Osteoblast (primary cell): Measurements from ENCODE around the gene PRKAG1. TPM values are rescaled to one million over a fixed set of nuclear protein-coding genes. Genes with fewer than 3 reads are reported as not detected.
"Not testable (repeated sequence)": the region's sequence is repeated elsewhere in the genome, so short reads cannot be mapped to it uniquely, and the experiment has no call there.

Experiments
- DNase-seq: peaks from one replicate; pipeline ENCODE4 v3.0.0; 2011; ENCODE audit warnings: low spot score, mixed read lengths; ENCODE audit not compliant: insufficient read length; ENCODE audit errors: missing footprints
- H2AFZ ChIP-seq: 2 replicates; pipeline ENCODE4 v1.6.0; 2011; ENCODE audit warnings: mild to moderate bottlenecking, low read length
- H3K27ac ChIP-seq: 2 replicates; pipeline ENCODE4 v1.5.1; 2011; ENCODE audit warnings: mild to moderate bottlenecking, low read depth, low read length, moderate library complexity
- H3K27me3 ChIP-seq: 2 replicates; pipeline ENCODE4 v1.6.0; 2012; ENCODE audit warnings: mild to moderate bottlenecking, control low read depth, inconsistent platforms, low read length, moderate library complexity; ENCODE audit not compliant: insufficient read depth
- H3K36me3 ChIP-seq: 2 replicates; pipeline ENCODE4 v1.5.1; 2011; ENCODE audit warnings: mild to moderate bottlenecking, low read length, control low read depth, moderate library complexity; ENCODE audit not compliant: insufficient read depth
- H3K4me1 ChIP-seq: 2 replicates; pipeline ENCODE4 v1.5.1; 2011; ENCODE audit warnings: mild to moderate bottlenecking, low read length, control low read depth, moderate library complexity; ENCODE audit not compliant: insufficient read depth
- H3K4me2 ChIP-seq: 2 replicates; pipeline ENCODE4 v1.6.0; 2011; ENCODE audit warnings: mild to moderate bottlenecking, low read length; ENCODE audit not compliant: insufficient read depth
- H3K4me3 ChIP-seq: fragments of 200-600 bp; sonication (generic); 3 replicates; pipeline ENCODE4 v1.5.1; 2012; ENCODE audit warnings: mild to moderate bottlenecking, low read length, inconsistent platforms; ENCODE audit not compliant: insufficient read depth
- H3K79me2 ChIP-seq: 2 replicates; pipeline ENCODE4 v1.6.0; 2012; ENCODE audit warnings: mild to moderate bottlenecking, low read length, control low read depth, inconsistent platforms; ENCODE audit not compliant: insufficient read depth
- H3K9me3 ChIP-seq: 2 replicates; pipeline ENCODE4 v1.5.1; 2011; ENCODE audit warnings: low read depth, low read length, control low read depth
- H4K20me1 ChIP-seq: 2 replicates; pipeline ENCODE4 v1.6.0; 2012; ENCODE audit warnings: mild to moderate bottlenecking, low read length, control low read depth; ENCODE audit not compliant: insufficient read depth
- total RNA-seq: library from RNA; depleted of rRNA; stranded (reverse); fragments of >200 nt; gene quantifications from 2 replicates; pipeline ENCODE4 v1.2.3, GENCODE V29; 2012
- TF ChIP-seq, protein P1 (sequence below): IDR thresholded peaks from 2 replicates; pipeline ENCODE4 v1.5.1; 2011; ENCODE audit warnings: mild to moderate bottlenecking, low read depth, low read length, moderate library complexity; ENCODE audit errors: extremely low read depth

Gene PRKAG1
- 81.3 and 89.0 TPM in 2 replicates for total RNA-seq

DNA sequence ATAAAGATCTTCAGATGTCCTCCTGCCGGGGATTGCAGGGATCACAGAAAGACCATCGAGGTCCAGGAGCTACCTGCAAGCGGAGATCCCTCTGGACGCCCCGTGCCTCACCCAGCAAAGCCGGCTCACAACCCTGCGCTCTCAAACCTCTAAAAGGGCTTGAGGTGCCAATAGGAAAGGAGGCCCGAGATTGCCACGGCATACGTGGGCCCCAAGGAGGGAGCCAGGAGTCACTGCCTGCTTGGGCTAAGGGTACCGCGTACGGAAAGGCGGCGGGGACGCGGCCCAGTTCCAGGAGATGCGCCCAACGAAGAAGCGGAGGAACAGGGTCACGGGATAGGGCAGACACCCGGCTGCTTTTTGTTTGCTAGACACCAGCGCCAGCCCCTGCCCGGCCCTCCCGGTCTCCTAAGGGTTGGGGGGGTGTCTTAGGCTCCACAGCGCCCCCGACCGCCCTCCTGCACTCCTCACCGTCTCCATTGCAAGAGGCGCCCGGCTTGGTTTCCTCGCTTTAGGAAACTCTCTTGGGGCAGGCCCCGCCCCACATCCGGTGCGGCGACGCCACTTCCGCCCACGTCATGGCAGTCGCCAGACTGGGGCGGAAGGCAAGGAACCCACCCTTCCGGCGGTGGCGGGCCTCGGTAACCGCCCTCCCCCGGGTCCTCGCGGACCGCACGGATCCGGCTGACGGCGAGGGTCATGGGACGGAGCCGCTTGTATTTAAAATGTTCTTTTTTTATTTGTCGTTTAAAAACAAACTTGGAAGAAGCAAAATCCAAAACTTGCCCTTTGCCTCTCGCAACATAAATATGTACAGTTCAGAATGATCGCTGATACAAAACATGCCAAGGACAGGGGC lies at the start of gene PRKAG1:
TSS of gene PRKAG1 (minus strand) at position 516 of the 859 bp plus-strand sequence. CDS start at position 480, 36 bp downstream.
- Histone ChIP-seq H2AFZ (peak within 1 kb of the TSS; percentile 72), H3K36me3 (peaks cover 23% of the 10 kb centered on the region), H3K79me2 (peaks cover 42% of the 10 kb centered on the region), H3K9me3 (no peaks in the 10 kb centered on the region), H4K20me1 (peaks cover 8% of the 10 kb centered on the region), H3K4me1 (peaks cover 18% of the 10 kb centered on the region), H3K27ac (peak within 1 kb of the TSS; percentile 97), H3K27me3 (no peaks in the 10 kb centered on the region), H3K4me3 (peak within 1 kb of the TSS; percentile 93), H3K4me2 (peak within 1 kb of the TSS; percentile 85)
- TF ChIP-seq, protein P1, sequence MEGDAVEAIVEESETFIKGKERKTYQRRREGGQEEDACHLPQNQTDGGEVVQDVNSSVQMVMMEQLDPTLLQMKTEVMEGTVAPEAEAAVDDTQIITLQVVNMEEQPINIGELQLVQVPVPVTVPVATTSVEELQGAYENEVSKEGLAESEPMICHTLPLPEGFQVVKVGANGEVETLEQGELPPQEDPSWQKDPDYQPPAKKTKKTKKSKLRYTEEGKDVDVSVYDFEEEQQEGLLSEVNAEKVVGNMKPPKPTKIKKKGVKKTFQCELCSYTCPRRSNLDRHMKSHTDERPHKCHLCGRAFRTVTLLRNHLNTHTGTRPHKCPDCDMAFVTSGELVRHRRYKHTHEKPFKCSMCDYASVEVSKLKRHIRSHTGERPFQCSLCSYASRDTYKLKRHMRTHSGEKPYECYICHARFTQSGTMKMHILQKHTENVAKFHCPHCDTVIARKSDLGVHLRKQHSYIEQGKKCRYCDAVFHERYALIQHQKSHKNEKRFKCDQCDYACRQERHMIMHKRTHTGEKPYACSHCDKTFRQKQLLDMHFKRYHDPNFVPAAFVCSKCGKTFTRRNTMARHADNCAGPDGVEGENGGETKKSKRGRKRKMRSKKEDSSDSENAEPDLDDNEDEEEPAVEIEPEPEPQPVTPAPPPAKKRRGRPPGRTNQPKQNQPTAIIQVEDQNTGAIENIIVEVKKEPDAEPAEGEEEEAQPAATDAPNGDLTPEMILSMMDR, result peak; percentile 50
- peak; percentile 100 for DNase-seq

GRCh38 chr12:49066120-49066519 lies 47.5 kb upstream of the PRKAG1 start:
- Histone ChIP-seq H3K27me3 (no peaks in the 10 kb centered on the region), H3K36me3 (no peaks in the 10 kb centered on the region), H3K79me2 (peaks cover 2% of the 10 kb centered on the region), H3K4me2 (no peak overlapping the region), H3K27ac (no peak overlapping the region), H3K9me3 (no peaks in the 10 kb centered on the region), H3K4me1 (peaks cover 17% of the 10 kb centered on the region), H4K20me1 (no peaks in the 10 kb centered on the region), H2AFZ (no peak overlapping the region), H3K4me3 (no peak overlapping the region)
- TF ChIP-seq, protein P1, result no peak
- DNase-seq, result no peak

GRCh38 chr12:49064767-49065152 lies 46.2 kb upstream of the PRKAG1 start:
- Histone ChIP-seq H3K4me1 (peaks cover 14% of the 10 kb centered on the region), H3K4me3 (no peak overlapping the region), H3K79me2 (peaks cover 15% of the 10 kb centered on the region), H3K27ac (no peak overlapping the region), H3K36me3 (no peaks in the 10 kb centered on the region), H3K27me3 (no peaks in the 10 kb centered on the region), H4K20me1 (no peaks in the 10 kb centered on the region), H3K4me2 (no peak overlapping the region), H2AFZ (no peak overlapping the region), H3K9me3 (no peaks in the 10 kb centered on the region)
- TF ChIP-seq, protein P1, result no peak
- no peak for DNase-seq

DNA sequence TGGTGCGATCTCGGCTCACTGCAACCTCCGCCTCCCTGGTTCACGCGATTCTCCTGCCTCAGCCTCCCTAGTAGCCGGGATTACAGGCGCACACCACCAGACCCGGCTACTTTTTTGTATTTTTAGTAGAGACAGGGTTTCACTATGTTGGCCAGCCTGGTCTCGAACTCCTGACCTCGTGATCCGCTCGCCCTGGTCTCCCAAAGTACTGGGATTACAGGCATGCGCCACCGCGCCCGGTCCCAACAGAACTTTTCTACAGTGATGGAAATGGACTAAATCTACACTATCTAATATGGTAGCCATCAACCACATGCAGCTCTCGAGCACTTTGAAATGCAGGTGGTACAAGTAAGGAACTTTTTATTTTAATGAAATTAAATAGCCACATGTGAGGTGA lies 43.3 kb upstream of the PRKAG1 start:
- H3K4me2 ChIP-seq, result not testable (repeated sequence)

More for the DNA sequence above, 43.3 kb upstream of the PRKAG1 start:
- H3K27me3 ChIP-seq, H3K27ac ChIP-seq, H3K4me3 ChIP-seq, H2AFZ ChIP-seq, H3K9me3 ChIP-seq, H3K36me3 ChIP-seq, DNase-seq: not testable (repeated sequence)
- H3K4me1 ChIP-seq, result peaks cover 30% of the 10 kb centered on the region
- H3K79me2 ChIP-seq, result peaks cover 43% of the 10 kb centered on the region
- H4K20me1 ChIP-seq, result peaks cover 25% of the 10 kb centered on the region
